ENCODE measurements around the gene HMCN2.

- TF ChIP-seq, protein P1, sequence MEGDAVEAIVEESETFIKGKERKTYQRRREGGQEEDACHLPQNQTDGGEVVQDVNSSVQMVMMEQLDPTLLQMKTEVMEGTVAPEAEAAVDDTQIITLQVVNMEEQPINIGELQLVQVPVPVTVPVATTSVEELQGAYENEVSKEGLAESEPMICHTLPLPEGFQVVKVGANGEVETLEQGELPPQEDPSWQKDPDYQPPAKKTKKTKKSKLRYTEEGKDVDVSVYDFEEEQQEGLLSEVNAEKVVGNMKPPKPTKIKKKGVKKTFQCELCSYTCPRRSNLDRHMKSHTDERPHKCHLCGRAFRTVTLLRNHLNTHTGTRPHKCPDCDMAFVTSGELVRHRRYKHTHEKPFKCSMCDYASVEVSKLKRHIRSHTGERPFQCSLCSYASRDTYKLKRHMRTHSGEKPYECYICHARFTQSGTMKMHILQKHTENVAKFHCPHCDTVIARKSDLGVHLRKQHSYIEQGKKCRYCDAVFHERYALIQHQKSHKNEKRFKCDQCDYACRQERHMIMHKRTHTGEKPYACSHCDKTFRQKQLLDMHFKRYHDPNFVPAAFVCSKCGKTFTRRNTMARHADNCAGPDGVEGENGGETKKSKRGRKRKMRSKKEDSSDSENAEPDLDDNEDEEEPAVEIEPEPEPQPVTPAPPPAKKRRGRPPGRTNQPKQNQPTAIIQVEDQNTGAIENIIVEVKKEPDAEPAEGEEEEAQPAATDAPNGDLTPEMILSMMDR (IDR thresholded peaks at IDR 0.05; ENCODE audit: poor library complexity), result no peak
- no peak for TF ChIP-seq EZH2 (IDR thresholded peaks at IDR 0.05; ENCODE audit: borderline replicate concordance)
These were observed 112.1 kb downstream of the HMCN2 start for GRCh38 chr9:130377612-130378011.

All from hepatocyte (in vitro differentiated cells).